Chondrocyte (in vitro differentiated cells): ENCODE data around the gene OSBPL9. TPM values are rescaled to one million over a fixed set of nuclear protein-coding genes. Genes with fewer than 3 reads are reported as not detected.

Source experiments
- DNase-seq: peaks from one replicate; pipeline ENCODE4 v3.0.0; 2021; ENCODE audit warnings: mixed read lengths, low spot score
- H3K27ac Mint-ChIP-seq: one replicate; pipeline ENCODE4 v1.8.0; 2021; ENCODE audit warnings: mild to moderate bottlenecking, moderate library complexity, mixed read lengths; ENCODE audit not compliant: unreplicated experiment
- H3K27me3 Mint-ChIP-seq: 2 replicates; pipeline ENCODE4 v1.8.0; 2021; ENCODE audit warnings: low read depth, mixed read lengths
- H3K36me3 Mint-ChIP-seq: 2 replicates; pipeline ENCODE4 v1.8.0; 2021; ENCODE audit warnings: low read depth, mixed read lengths
- H3K4me1 Mint-ChIP-seq: 2 replicates; pipeline ENCODE4 v1.8.0; 2021; ENCODE audit warnings: low read depth, mild to moderate bottlenecking, mixed read lengths
- H3K4me3 Mint-ChIP-seq: one replicate; pipeline ENCODE4 v1.8.0; 2021; ENCODE audit warnings: mild to moderate bottlenecking, moderate library complexity, mixed read lengths; ENCODE audit not compliant: unreplicated experiment
- H3K9me3 Mint-ChIP-seq: 2 replicates; pipeline ENCODE4 v1.8.0; 2021; ENCODE audit warnings: low read depth, mixed read lengths
- total RNA-seq: library from RNA; stranded (reverse); gene quantifications from 3 replicates; pipeline ENCODE4 v1.2.1, GENCODE V29; 2021
- TF ChIP-seq, protein P1 (sequence below): fragments of 200-600 bp; sonication (generic); IDR thresholded peaks from 2 replicates; pipeline ENCODE4 v1.5.0; 2021; ENCODE audit warnings: antibody characterized with exemption, mild to moderate bottlenecking, moderate library complexity

Gene OSBPL9
- total RNA-seq, 1 donor from 2014 or later = 186 TPM

DNA sequence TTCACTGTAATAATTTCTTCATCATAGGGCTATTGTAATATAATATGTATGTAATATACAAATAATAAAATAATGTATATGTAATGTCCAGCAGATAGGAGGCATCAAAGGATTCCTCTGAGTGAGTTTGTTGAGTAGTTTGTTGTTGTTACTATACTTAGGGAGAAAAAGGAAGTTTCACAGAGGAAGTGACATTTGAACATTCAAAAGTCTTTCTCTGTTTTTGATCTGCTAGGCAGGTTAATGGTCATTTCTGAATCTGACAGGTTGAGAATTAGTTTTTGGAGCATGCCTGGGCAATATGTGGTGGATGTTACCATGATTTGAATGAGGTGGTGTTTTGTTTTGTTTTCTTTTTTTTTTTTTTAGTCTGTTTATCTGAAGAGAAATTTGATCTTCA, 159.5 kb downstream of the OSBPL9 start:
- H3K36me3 Mint-ChIP-seq = peaks cover 52% of the 10 kb centered on the region

DNA sequence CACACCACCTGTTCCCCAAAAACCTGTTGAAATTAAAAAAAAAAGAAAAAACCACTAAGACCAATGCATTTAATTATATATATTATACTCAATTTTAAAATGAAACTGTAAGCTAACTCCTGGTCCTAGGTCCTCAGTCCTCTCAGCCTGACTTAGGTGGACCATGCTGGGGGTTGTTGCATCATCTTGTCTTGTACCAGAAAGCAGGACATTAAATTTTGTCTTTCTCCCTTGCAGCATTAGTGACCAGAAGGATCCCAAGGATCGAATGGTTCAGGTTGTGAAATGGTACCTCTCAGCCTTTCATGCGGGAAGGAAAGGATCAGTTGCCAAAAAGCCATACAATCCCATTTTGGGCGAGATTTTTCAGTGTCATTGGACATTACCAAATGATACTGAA, 164.0 kb downstream of the OSBPL9 start:
- H3K4me3 Mint-ChIP-seq = no peak overlapping the region
- H3K27ac Mint-ChIP-seq = no peak overlapping the region
- H3K4me1 Mint-ChIP-seq = peaks cover 28% of the 10 kb centered on the region
- TF ChIP-seq, protein P1, sequence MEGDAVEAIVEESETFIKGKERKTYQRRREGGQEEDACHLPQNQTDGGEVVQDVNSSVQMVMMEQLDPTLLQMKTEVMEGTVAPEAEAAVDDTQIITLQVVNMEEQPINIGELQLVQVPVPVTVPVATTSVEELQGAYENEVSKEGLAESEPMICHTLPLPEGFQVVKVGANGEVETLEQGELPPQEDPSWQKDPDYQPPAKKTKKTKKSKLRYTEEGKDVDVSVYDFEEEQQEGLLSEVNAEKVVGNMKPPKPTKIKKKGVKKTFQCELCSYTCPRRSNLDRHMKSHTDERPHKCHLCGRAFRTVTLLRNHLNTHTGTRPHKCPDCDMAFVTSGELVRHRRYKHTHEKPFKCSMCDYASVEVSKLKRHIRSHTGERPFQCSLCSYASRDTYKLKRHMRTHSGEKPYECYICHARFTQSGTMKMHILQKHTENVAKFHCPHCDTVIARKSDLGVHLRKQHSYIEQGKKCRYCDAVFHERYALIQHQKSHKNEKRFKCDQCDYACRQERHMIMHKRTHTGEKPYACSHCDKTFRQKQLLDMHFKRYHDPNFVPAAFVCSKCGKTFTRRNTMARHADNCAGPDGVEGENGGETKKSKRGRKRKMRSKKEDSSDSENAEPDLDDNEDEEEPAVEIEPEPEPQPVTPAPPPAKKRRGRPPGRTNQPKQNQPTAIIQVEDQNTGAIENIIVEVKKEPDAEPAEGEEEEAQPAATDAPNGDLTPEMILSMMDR = no peak
- DNase-seq = no peak
- H3K27me3 Mint-ChIP-seq = no peaks in the 10 kb centered on the region
- H3K36me3 Mint-ChIP-seq = peaks cover 52% of the 10 kb centered on the region
- H3K9me3 Mint-ChIP-seq = no peaks in the 10 kb centered on the region

More for the DNA sequence above, 159.5 kb downstream of the OSBPL9 start:
- H3K4me3 Mint-ChIP-seq = no peak overlapping the region
- H3K4me1 Mint-ChIP-seq = peaks cover 32% of the 10 kb centered on the region
- no peaks in the 10 kb centered on the region for H3K9me3 Mint-ChIP-seq
- H3K27me3 Mint-ChIP-seq = no peaks in the 10 kb centered on the region
- peak overlapping the region; percentile 6 for H3K27ac Mint-ChIP-seq
- TF ChIP-seq, protein P1 = no peak
- no peak for DNase-seq

DNA sequence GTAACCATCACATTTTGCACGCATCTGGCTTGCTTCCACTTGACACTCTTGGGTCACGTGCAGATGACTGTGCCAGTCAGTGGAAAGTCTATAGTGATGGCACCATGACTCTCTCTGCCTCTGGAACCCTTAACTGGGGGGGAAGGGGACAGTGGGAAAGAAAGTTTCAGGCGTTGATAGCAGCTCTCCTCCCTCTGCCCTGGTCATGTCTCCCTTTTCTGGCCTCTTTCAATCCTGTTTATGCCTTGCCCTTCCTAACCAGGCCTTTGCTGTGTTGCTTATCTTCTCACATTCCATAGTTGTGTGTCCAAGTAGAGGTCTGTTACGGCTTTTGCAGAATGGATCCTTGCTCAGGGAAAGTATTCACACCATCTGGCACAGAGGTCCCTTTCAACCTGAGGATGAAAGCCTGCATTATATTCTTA, 168.1 kb downstream of the OSBPL9 start:
- Mint-ChIP-seq H3K4me1 (peaks cover 18% of the 10 kb centered on the region), H3K27ac (peak overlapping the region; percentile 79), H3K9me3 (no peaks in the 10 kb centered on the region), H3K27me3 (no peaks in the 10 kb centered on the region), H3K4me3 (no peak overlapping the region), H3K36me3 (peaks cover 64% of the 10 kb centered on the region)
- TF ChIP-seq, protein P1 = no peak
- no peak for DNase-seq

DNA sequence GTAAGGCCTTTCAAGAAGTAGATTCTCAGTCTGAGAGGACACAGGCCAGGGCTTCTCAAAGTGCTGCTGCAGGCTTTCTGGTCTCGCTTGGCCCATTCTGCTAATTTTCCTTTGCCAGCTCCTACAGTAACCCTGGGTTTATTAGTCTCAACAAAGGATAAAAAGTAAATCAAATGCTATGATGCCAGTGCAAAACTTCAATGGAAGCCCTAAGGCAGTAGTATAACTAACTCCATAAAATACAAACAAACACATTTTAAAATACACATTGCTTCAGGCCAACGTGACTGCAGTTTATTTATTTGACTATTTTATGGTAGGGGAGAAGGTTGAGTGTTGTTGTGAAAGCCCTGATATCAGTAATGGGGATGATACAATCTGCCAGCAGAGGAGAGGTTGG, 172.0 kb downstream of the OSBPL9 start:
- peaks cover 21% of the 10 kb centered on the region for H3K4me1 Mint-ChIP-seq
- no peaks in the 10 kb centered on the region for H3K27me3 Mint-ChIP-seq
- TF ChIP-seq, protein P1 = no peak
- peak overlapping the region; percentile 27 for H3K27ac Mint-ChIP-seq
- peaks cover 75% of the 10 kb centered on the region for H3K36me3 Mint-ChIP-seq
- DNase-seq = no peak
- H3K4me3 Mint-ChIP-seq = no peak overlapping the region
- no peaks in the 10 kb centered on the region for H3K9me3 Mint-ChIP-seq

DNA sequence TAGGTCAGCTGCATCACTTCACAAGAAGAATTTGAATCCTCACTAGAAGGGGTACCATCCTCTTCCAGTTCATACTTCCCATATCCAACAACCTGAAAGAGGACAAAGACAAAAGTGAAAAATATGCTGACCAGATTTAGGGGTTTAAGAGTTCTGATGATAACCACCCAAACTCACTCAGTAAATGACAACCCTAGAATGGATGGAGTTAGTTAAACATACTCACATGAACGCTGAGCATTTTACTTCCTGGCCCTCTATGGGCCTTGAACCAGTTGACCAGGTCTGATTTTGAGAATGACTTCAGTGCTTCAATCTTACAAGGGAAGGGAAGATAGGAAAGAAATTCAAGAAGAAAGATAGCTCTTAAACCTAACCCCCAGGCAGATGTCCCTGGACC, 172.4 kb downstream of the OSBPL9 start:
- Mint-ChIP-seq H3K36me3 (peaks cover 75% of the 10 kb centered on the region), H3K27me3 (no peaks in the 10 kb centered on the region), H3K4me1 (peaks cover 19% of the 10 kb centered on the region), H3K4me3 (no peak overlapping the region), H3K9me3 (no peaks in the 10 kb centered on the region), H3K27ac (peak overlapping the region; percentile 27)
- DNase-seq = no peak
- TF ChIP-seq, protein P1 = no peak
